Tibial nerve (tissue), 4 donors: ENCODE data around the gene DGCR6. TPM values are rescaled to one million over a fixed set of nuclear protein-coding genes. Genes with fewer than 3 reads are reported as not detected.
"Not testable (repeated sequence)": the region's sequence is repeated elsewhere in the genome, so short reads cannot be mapped to it uniquely, and the experiment has no call there.

Experiments
- DNase-seq, 2 donors: peaks; one replicate each; pipeline ENCODE4 v3.0.0-alpha.2; 2019; ENCODE audit warnings: low spot score in 2 of 2
- H3K27ac ChIP-seq, 4 donors: fragments of 200-600 bp; sonication (generic) in 3 of 4; one replicate each; pipeline ENCODE4 v1.5.1; 2017 to 2019; ENCODE audit warnings: mild to moderate bottlenecking in 1 of 4
- H3K27me3 ChIP-seq, 2 donors: fragments of 200-600 bp; sonication (generic) in 1 of 2; one replicate each; pipeline versions ENCODE4 v1.5.1 to v1.6.0; 2017 to 2019
- H3K36me3 ChIP-seq, 3 donors: fragments of 200-600 bp; sonication (generic); one replicate each; pipeline ENCODE4 v1.5.1; 2018 to 2019
- H3K4me1 ChIP-seq, 4 donors: fragments of 200-600 bp; sonication (generic) in 3 of 4; one replicate each; pipeline ENCODE4 v1.5.1; 2017 to 2019
- H3K4me3 ChIP-seq, 4 donors: fragments of 200-600 bp; sonication (generic) in 3 of 4; one replicate each; pipeline ENCODE4 v1.5.1; 2017 to 2019; ENCODE audit warnings: mild to moderate bottlenecking in 1 of 4, moderate library complexity in 1 of 4
- H3K9me3 ChIP-seq, 4 donors: fragments of 200-600 bp; sonication (generic) in 3 of 4; one replicate each; pipeline ENCODE4 v1.5.1; 2017 to 2019
- EP300 ChIP-seq, 2 donors: sonication (generic); formaldehyde crosslinking; IDR thresholded peaks; one replicate each; pipeline ENCODE4 v1.6.1; 2017; ENCODE audit warnings: antibody characterized with exemption in 2 of 2, mild to moderate bottlenecking in 1 of 2
- POLR2A ChIP-seq, 2 donors: fragments of 450-650 bp; IDR thresholded peaks; one replicate each; pipeline ENCODE4 v1.6.1; 2017; ENCODE audit warnings: antibody characterized with exemption in 2 of 2, mild to moderate bottlenecking in 2 of 2, moderate library complexity in 2 of 2
- WGBS, 2 donors: methylation state at CpG; one replicate each; pipeline ENCODE4 v1.1.5; 2018; 5-methylcytosine and 5-hydroxymethylcytosine counted together
- total RNA-seq, 4 donors: library from RNA; depleted of rRNA; stranded (reverse); fragments of >200 nt; gene quantifications; one replicate each; pipeline ENCODE4 v1.1.0, GENCODE V29; 2016
- TF ChIP-seq, protein P1 (sequence below), 5 experiments: fragments of 200-600 bp in 3 of 5; fragments of 450-650 bp in 2 of 5; sonication (generic) in 3 of 5; IDR thresholded peaks; one replicate each; pipeline ENCODE4 v1.5.1; 2016 to 2019; ENCODE audit warnings: antibody characterized with exemption in 5 of 5, mild to moderate bottlenecking in 3 of 5, moderate library complexity in 2 of 5

The DGCR6 gene
- total RNA-seq, 4 donors from 2014 or later = 6.6 to 19.0 (median 12.9) TPM

DNA sequence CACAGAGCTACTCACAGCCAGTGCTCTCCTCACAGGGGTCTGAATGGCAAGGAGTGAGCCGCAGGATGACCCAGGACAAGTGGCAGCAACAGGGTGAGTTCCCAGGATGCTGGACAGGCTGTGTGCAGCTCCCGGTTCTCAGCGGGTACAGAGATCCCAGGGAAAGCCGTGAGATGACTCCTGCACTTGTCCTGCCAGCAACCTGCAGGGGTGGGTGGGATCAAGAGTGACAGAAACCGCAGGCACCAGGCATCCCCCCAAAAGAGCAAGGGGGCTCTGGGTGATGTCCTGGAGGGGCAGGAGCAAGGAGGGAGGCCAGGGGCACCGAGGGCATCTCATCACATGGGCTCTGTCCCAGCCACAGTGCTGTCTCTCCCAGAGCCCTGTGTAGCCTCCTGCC lies 45.9 kb downstream of the DGCR6 start:
- H3K27me3 ChIP-seq = peaks cover 0 to 16% of the 10 kb centered on the region in 2 donors
- H3K9me3 ChIP-seq = no peaks in the 10 kb centered on the region
- no peak overlapping the region for H3K4me3 ChIP-seq
- 70 to 81% methylated on average over 5 to 6 of the region's 6 CpGs for WGBS, 2 donors
- H3K27ac ChIP-seq = no peak overlapping the region
- H3K36me3 ChIP-seq = no peaks in the 10 kb centered on the region
- no peak for TF ChIP-seq EP300 (IDR thresholded peaks at IDR 0.05)
- TF ChIP-seq, protein P1, sequence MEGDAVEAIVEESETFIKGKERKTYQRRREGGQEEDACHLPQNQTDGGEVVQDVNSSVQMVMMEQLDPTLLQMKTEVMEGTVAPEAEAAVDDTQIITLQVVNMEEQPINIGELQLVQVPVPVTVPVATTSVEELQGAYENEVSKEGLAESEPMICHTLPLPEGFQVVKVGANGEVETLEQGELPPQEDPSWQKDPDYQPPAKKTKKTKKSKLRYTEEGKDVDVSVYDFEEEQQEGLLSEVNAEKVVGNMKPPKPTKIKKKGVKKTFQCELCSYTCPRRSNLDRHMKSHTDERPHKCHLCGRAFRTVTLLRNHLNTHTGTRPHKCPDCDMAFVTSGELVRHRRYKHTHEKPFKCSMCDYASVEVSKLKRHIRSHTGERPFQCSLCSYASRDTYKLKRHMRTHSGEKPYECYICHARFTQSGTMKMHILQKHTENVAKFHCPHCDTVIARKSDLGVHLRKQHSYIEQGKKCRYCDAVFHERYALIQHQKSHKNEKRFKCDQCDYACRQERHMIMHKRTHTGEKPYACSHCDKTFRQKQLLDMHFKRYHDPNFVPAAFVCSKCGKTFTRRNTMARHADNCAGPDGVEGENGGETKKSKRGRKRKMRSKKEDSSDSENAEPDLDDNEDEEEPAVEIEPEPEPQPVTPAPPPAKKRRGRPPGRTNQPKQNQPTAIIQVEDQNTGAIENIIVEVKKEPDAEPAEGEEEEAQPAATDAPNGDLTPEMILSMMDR (IDR thresholded peaks at IDR 0.05) = no peak
- no peak for TF ChIP-seq POLR2A (IDR thresholded peaks at IDR 0.05)
- DNase-seq = no peak
- no peaks in the 10 kb centered on the region for H3K4me1 ChIP-seq

DNA sequence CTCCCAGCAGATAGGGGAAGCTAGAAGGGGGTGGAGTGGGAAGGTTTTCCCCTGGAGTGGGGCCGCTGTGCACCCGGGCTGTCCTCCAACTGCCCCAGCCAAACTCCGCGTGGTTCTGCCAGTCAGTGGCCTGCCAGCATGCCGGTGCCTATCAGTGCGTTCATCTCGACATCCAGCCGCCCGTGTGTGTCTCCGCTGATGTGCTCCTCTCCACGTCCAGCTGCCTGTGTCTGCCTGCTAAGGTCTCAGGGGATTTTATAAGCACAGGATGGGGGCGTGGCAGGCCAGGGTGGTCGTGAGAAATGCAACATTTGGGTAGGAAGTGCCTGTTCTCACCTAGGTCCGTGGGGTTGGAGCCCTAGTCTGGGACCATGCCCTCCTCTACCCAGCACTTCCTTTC lies 47.0 kb downstream of the DGCR6 start:
- not testable (repeated sequence) for H3K4me1 ChIP-seq, DNase-seq, H3K4me3 ChIP-seq, H3K36me3 ChIP-seq, H3K27ac ChIP-seq, H3K9me3 ChIP-seq
- WGBS, 2 donors = 49 to 54% methylated on average over 6 to 8 of the region's 14 CpGs
- peaks cover 0 to 10% of the 10 kb centered on the region in 2 donors for H3K27me3 ChIP-seq

DNA sequence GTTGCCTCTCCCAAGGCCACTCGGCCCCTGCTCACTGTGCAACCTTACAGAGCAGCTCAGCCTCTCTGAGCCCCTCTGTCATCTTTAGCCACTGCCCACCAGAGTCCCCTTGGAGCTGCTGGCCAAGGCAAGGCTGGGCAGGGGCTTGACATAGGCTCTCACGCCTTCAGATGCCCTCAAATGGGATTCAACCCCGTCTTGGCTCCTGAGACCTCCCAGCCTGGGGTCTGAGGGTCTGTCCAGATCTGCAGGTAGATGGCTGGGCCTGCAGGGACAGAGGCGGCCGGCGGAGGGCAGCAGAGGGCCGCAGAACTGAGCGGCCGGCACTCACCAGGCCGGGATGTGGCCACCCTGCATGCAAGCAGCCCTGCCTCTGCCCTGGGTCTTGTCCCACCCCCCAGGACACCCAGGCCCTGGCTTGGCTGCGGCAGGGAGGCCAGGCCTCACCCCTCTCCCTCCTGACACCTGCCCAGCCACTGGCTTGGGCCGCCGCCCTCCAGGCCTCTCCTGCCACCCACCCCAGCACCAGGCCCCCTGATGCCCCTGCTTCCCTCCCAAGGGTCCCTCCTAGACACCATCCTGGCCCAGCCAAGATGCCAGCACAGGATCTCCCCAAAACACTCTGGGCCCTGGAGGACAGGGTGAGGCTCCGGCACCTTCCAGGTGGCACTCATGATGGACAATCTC lies 48.3 kb downstream of the DGCR6 start:
- DNase-seq = peak; percentile 55 to 79
- TF ChIP-seq, protein P1 (IDR thresholded peaks at IDR 0.05) = peak; percentile 82 to 89 (median 84)
- not testable (repeated sequence) for H3K4me3 ChIP-seq, H3K9me3 ChIP-seq, H3K4me1 ChIP-seq, H3K27ac ChIP-seq, H3K27me3 ChIP-seq, H3K36me3 ChIP-seq
- WGBS, 2 donors = 6 to 21% methylated on average over 6 to 14 of the region's 14 CpGs

DNA sequence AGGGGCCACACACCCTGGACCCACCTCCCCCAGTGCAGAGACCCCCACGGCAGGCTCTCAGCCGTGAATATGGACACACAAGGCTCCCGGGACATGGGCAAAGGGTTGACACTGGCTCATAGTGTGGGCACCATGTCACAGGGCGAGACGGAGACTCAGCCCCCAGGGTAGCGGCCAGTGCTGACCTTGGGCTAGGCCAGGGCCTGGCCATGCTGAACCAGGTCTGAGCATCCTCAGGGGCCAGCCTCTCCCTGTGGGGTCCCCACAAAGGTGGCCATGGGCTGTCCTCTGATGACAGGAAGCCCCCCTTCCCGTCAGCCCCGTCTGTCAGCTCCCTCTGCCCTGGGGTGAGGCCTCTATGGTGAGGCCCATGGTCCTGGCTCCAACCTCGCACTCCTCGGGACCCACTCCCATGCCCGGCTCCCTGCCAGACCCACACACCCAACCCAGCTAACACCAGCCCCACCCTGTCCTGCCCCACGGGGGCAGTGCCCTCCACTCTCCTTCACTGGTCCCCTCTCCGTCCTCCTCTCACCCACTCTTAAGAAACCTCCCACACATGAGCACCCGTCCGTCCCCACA lies 49.0 kb downstream of the DGCR6 start:
- Histone ChIP-seq H3K9me3 (no peaks in the 10 kb centered on the region), H3K4me1 (no peaks in the 10 kb centered on the region), H3K27me3 (no peaks in the 10 kb centered on the region), H3K27ac (no peak overlapping the region), H3K36me3 (no peaks in the 10 kb centered on the region), H3K4me3 (no peak overlapping the region)
- 75 to 81% methylated on average over 9 to 13 of the region's 15 CpGs for WGBS, 2 donors
- peak in 1 of 2 donors; percentile 1 for DNase-seq
- TF ChIP-seq, protein P1 (IDR thresholded peaks at IDR 0.05) = no peak
- TF ChIP-seq POLR2A (IDR thresholded peaks at IDR 0.05) (no peak), EP300 (IDR thresholded peaks at IDR 0.05) (no peak)

DNA sequence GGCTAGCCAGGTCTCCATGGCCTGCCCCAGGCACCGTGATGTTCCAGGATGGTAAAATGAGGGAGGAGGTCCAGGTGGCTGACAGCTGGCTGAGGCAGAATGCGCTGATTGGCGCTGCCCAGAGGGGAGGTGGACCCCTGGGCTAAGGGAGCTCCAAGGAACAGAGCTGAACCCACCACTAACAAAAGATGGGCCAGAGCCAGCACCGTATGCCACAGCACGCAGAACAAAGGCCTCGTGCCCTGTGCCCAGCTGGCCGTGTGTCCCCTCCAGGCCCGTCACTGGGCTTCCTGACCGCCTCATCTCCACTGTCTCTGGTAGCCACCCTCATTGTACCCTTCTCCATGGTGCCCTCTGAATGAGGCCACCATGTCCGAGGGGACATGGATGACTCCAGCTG lies 49.6 kb downstream of the DGCR6 start:
- H3K4me3 ChIP-seq = no peak overlapping the region
- no peaks in the 10 kb centered on the region for H3K36me3 ChIP-seq
- DNase-seq = no peak
- H3K4me1 ChIP-seq = no peaks in the 10 kb centered on the region
- TF ChIP-seq POLR2A (IDR thresholded peaks at IDR 0.05) (no peak), EP300 (IDR thresholded peaks at IDR 0.05) (no peak)
- TF ChIP-seq, protein P1 (IDR thresholded peaks at IDR 0.05) = no peak
- no peaks in the 10 kb centered on the region for H3K9me3 ChIP-seq
- WGBS, 2 donors = 71 to 85% methylated on average over 4 to 10 of the region's 10 CpGs
- no peaks in the 10 kb centered on the region for H3K27me3 ChIP-seq
- H3K27ac ChIP-seq = no peak overlapping the region

DNA sequence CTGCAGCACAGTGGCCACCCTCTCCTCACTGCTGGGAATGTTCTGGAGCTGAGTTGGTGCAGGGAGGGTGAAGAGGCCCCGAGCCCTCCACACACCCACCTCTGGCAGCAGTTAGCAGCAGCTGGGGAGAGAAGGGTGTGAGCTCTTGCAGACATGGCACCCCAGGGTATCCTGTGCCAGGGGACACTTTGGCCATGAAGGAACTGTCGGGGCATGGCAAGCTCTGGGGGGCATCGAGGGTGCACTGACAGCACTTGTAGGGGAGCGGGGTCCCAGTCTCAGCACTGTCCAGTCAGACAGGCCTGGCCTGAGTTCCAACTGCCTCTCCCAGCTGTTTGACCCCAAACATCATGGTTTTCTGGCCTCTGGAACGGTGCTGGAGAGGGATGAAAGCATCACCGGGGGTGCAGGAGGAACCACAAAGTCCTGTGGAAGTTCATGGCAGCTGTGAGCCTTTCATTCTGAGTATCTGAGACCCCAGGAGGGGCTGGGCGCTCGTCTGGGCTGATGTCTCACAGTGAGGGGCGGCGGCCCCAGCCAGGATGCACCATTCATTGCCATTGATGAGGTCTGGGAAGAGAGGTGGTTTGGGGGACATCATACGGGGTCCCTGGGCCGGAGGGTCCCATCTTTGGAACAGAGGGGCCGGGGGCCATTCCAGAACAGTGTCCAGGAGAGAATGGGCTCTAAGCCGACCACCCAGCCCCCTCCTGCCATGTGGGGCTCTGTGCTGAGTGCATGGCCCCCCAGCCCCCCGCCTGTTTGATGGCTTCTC lies 50.2 kb downstream of the DGCR6 start:
- not testable (repeated sequence) for DNase-seq, H3K9me3 ChIP-seq, H3K27me3 ChIP-seq

DNA sequence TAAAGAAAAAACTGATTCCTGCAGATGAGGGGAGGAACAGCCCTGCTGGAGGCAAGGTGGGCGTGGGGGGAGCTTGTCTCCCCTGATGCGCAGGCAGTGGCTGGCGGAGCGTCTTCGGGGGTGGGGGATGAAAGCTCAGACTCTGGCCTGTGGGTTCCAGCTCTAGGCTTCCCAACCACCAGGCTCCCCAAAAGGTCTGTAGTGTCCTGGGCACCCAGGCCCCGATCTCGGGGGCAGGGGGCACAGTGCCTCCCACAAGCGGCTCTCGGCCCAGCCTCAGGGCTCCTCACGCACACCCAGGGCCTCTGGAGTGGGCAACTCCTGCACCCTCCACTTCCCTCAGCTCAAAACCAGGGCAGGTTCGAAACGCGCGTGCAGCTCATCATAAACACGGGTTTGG lies 50.8 kb downstream of the DGCR6 start:
- not testable (repeated sequence) for H3K27me3 ChIP-seq, H3K36me3 ChIP-seq, H3K9me3 ChIP-seq, DNase-seq, H3K27ac ChIP-seq, H3K4me1 ChIP-seq, H3K4me3 ChIP-seq
- WGBS, 2 donors = 65 to 73% methylated on average over 10 to 15 of the region's 15 CpGs

More for the DNA sequence above, 50.2 kb downstream of the DGCR6 start:
- WGBS, 2 donors = 64 to 68% methylated on average over 12 to 15 of the region's 15 CpGs
- not testable (repeated sequence) for H3K27ac ChIP-seq, H3K36me3 ChIP-seq, H3K4me1 ChIP-seq, H3K4me3 ChIP-seq

DNA sequence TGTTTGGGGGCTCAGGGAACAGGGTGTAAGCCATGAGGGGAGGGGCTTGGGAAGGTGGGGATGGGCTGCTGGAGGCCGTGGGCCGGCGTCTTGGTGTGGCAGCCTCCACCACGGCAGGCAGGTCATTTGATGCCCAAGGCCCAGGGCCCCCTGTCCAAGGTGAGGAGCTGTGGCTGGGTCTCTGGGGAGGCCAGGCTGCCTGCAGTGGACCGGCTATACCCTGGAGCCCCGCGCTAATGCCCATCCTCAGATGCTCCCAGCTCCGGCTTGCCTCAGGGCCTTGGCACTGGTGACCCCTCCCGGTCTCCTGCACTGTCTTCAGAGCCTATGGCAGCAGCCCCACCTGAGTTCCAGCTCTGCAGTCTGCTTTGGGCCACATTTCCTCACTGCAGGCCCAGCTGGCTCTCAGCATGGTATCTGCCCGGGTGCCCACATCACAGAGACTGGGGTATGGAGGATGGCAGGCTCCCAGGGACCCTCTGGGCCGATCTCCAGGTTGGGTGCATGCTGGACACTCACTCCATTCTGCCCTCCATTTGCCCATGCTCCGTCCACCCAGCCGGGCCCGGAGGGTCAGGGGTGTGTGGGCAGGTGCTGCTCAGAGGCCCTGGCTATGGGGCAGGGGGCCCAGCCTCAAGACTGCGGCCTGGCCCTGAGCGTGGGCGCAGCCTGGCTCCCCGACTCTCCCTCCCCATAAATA lies 51.7 kb downstream of the DGCR6 start:
- 31 to 57% methylated on average over 3 to 9 of the region's 18 CpGs for WGBS, 2 donors
- H3K27me3 ChIP-seq, H3K4me3 ChIP-seq, H3K36me3 ChIP-seq, H3K27ac ChIP-seq, H3K9me3 ChIP-seq, DNase-seq, H3K4me1 ChIP-seq: not testable (repeated sequence)
